ENCODE data around the gene PRKN.

DNA sequence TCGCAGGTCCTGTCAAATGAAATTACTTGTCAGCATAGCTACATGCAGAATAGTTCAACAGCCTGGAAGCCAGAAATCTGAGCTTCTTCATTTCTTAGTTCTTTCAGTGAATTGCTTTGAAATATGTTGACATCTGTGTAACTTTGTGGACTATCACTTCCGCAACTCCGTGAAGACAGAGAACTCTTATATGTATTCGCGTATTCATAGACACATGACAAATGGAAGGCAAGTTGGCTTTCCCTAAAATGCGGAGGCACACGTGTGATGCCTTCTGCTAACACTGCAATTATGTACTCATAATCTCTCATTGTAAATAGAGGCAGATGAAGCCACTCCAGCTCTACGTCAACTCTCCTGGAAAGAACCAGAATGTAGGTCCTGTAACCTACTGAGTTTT, 701.5 kb downstream of the PRKN start:
- no peak for TF ChIP-seq CTCF (conservative IDR thresholded peaks at IDR 0.05)
- no peak for TF ChIP-seq EZH2 (IDR thresholded peaks at IDR 0.05; ENCODE audit: low read depth)
